AG08396 (cell line): ENCODE measurements around the gene GSX1.
A peak's percentile ranks its signal among the peaks of the same experiment; 100 is the strongest.
"Not testable (repeated sequence)": the region's sequence is repeated elsewhere in the genome, so short reads cannot be mapped to it uniquely, and the experiment has no call there.

Source experiments
- DNase-seq: peaks from one replicate; pipeline ENCODE4 v3.0.0; 2012; ENCODE audit warnings: low spot score, mixed read lengths

The GSX1 gene

GRCh38 chr13:27794921-27795717 is 2.8 kb downstream of the GSX1 start:
- no peak for DNase-seq

GRCh38 chr13:27795718-27796019 is 3.4 kb downstream of the GSX1 start:
- DNase-seq: no peak

GRCh38 chr13:27796544-27797227 is 4.4 kb downstream of the GSX1 start:
- DNase-seq: no peak

DNA sequence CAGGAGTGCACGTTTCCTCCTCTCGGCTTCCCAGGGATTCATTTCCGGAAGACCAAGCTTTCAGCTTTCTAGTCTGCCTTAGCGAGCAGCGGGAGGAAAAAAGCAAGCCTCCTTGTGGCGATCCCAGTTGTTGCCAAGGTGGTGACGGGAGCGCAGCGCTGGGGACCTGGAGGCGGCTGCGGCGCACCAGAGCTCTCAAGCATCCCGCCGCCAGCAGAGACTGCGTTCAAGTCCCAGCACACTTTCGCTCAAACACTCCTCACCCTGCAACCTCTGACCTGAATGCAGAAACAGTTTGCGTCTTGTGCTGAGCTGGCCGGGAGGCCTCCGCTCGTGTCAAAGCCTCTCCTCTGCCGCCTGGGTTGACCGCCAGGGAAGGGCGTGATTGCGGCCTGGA is 4.9 kb downstream of the GSX1 start:
- DNase-seq: no peak

DNA sequence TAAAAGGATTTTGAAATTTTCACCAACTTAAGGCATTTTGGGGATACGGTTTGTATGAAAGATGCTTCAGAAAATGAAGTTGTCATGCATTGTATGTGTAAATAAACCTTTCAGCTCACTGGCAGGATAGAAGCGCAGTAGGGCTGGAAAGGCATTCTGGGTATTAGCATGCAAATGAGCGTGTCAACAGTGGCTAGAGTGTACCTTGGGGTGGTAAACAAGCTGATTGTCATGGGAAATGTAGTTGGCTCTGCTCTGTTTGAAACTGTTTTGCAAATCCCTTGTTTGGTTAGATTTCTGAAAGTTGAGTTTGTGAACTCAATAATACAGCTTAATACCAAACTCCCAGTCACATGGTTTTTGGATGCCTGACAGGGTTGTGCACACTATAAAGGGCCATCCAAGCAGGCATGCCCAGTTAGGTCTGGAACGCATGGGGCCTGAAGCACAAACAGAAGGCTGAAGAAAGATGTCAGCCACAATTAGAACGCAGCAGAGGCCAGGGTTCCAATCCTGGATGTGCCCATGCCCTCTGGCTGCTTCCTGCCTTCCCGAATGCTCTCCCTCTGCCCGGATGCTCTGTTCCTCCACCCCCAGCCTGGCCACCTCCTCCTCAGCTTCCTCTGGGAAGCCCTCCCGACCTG is 14.6 kb downstream of the GSX1 start:
- DNase-seq: no peak

DNA sequence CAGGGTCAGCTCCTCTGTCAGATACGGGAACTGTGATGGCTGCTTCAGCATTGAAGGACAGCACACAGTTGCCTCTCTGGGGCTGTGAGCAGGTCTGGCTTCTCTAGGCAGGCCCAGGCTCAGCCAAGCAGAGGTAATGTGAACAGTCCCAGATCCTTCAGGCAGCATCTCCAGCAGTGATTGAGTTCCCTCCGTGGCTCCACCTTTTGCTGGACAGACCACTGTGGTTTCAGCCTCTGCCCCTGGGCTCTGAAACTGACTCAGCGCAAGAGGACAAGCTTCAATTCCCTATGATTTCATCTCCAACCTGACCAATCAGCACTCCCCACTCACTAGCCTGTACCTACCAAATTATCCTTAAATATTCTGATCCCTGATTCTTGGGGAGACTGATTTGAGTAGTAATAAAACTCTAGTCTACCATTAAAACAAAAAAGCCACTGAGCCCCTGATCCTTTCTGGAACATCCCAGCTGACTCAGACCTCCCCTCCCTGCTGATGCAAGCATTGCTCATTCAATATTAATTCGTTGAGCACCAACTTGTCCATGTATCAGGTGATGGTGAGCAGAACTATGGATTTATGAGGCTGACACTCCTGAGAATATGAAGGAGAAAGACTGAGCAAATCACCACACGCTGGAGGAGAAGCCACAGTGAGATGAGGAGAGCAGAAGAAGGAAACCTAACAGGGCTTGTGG is 16.7 kb downstream of the GSX1 start:
- DNase-seq: no peak

GRCh38 chr13:27810009-27810408 is 17.7 kb downstream of the GSX1 start:
- no peak for DNase-seq

DNA sequence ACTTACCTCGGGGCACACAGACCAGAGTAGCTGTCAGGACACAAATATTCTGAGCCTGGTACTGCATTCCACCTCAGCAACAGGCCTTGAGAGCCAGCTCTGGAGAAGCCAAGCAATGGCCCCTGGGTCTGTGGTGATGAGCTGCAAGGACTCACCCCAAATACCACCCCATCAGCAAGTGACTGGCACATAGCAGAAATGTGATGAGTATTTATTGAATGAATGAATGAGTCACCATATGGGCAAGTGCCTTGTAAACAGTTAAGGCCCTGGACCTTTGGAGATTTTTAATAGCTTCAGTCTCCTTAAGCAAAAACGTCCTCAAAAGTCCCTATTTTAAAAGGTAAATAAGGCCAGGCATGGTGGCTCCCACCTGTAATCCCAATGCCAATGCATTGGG is 18.2 kb downstream of the GSX1 start:
- no peak for DNase-seq

DNA sequence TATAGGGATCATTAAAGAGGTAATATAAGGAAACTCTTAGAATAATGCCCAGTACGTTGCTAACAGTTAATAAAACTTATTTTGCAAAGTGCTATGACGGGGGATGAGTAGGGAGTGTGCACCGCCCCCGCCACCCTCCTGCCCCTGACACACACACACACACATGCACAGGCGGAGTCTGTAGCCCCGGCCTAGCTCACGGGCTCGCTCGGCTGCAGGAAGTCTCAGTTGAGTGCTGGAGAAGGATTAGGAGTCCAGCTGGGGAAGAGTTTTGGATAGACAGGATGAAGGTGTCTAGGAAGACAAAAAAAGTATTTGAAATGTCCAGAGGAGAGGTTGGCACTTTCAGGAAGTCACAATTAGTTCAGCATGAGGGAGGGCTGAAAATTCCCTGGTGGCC is 21.5 kb downstream of the GSX1 start:
- DNase-seq: no peak

- DNase-seq: not testable (repeated sequence)
Measured at GRCh38 chr13:27817832-27818231, 25.5 kb downstream of the GSX1 start.

GRCh38 chr13:27820524-27821482 is 28.5 kb downstream of the GSX1 start:
- no peak for DNase-seq

GRCh38 chr13:27821566-27821965 is 29.3 kb downstream of the GSX1 start:
- no peak for DNase-seq

GRCh38 chr13:27822258-27822872 is 30.1 kb downstream of the GSX1 start:
- no peak for DNase-seq

- no peak for DNase-seq
Measured at GRCh38 chr13:27822873-27823311, 30.6 kb downstream of the GSX1 start.

- DNase-seq: no peak
Measured at GRCh38 chr13:27824121-27824520, 31.8 kb downstream of the GSX1 start.

GRCh38 chr13:27825072-27825471 is 32.8 kb downstream of the GSX1 start:
- no peak for DNase-seq

- DNase-seq: peak; percentile 89
Measured at GRCh38 chr13:27826379-27827353, 34.4 kb downstream of the GSX1 start.

DNA sequence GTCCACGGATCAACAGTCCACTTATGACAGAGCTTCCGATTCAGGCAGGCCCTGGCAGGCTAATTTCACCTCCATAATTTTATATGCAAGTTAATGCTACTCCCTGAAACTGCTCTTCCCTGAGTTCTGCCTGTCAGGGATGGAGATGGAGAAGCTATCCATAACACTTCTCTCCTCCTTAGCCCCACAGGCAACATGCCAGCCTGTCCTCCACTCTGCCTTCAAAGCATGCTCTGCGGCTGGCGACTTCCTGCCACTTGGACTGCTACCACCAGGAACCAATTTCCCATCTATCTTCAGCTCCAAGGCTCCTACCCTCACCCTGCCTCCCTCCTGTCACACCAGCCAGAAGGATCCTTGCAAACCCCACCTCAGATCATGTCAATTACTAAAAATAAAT is 35.4 kb downstream of the GSX1 start:
- no peak for DNase-seq

DNA sequence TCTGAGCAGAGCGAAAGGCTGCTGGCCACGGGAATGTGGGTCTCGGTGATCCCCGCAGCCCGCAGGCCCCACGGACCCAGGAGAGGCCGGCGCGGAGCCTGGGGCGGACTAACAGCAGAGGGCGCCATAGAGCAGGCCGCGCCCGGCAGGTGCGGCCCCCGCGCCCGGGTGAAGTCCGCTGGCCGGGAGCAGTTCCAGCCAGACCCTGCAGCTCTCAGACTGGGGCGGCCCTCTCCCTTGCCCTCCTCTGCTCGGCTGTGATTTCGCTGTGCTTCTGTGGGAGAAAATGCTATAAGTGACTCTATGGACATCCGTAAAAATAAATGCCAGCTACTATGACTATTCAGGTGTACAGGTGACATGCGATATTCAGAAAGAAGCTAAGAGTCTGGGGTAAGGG is 37.7 kb downstream of the GSX1 start:
- DNase-seq: peak; percentile 79

DNA sequence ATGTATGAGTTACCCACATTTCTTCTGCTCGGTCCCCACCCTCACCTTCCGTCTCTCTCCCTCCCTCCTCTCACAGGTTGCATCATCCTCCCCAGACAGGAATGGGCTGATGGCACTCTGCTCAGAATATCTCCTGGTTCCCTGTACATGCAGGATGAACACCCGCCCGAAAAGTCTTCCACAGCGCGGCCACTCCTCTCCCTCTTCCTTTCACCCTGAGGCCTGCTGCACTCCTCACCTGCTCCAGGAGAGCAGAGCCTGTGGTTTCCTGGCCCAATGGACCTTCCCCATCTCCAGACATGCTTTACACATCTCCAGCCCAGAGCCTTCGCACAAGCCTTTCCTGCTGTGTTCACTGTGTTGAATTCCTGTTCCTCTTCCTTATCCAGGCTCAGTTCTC is 40.9 kb downstream of the GSX1 start:
- DNase-seq: no peak
